PC-3 (cell line): Measurements from ENCODE around the gene SPRY4.

Experiments used
- CTCF ChIP-seq: fragments of 300-600 bp; sonication (generic); conservative IDR thresholded peaks from 2 replicates; pipeline ENCODE4 v1.5.1; 2017; ENCODE audit warnings: antibody characterized with exemption, low read depth, mild to moderate bottlenecking, low read length
- EZH2 ChIP-seq: fragments of 300-600 bp; sonication (generic); IDR thresholded peaks from one replicate; pipeline ENCODE4 v1.6.1; 2017; ENCODE audit warnings: antibody characterized with exemption, mild to moderate bottlenecking, low read length; ENCODE audit not compliant: unreplicated experiment
- EZH2phosphoT487 ChIP-seq: fragments of 300-600 bp; sonication (generic); IDR thresholded peaks from 2 replicates; pipeline ENCODE4 v1.6.1; 2018; ENCODE audit warnings: mild to moderate bottlenecking, antibody characterized with exemption, low read length, borderline replicate concordance

GRCh38 chr5:142301540-142301939, 23.3 kb downstream of the SPRY4 start:
- no peak for TF ChIP-seq EZH2phosphoT487
- no peak for TF ChIP-seq CTCF
- TF ChIP-seq EZH2, result no peak
